GM21737 (cell line): ENCODE measurements around the gene ALPG.
"Not testable (repeated sequence)": the region's sequence is repeated elsewhere in the genome, so short reads cannot be mapped to it uniquely, and the experiment has no call there.

Experiments
- ATAC-seq: cut with Tn5 transposase; IDR thresholded peaks from one replicate; pipeline ENCODE4 v1.9.1; 2021; ENCODE audit warnings: mild to moderate bottlenecking, moderate library complexity; ENCODE audit not compliant: unreplicated experiment

Gene ALPG

GRCh38 chr2:232438951-232439757, 32.5 kb downstream of the ALPG start:
- no peak for ATAC-seq

- no peak for ATAC-seq
These were observed 33.1 kb downstream of the ALPG start for GRCh38 chr2:232439758-232440135.

- not testable (repeated sequence) for ATAC-seq
These were observed 33.8 kb downstream of the ALPG start for GRCh38 chr2:232440220-232441018.

GRCh38 chr2:232441147-232441651, 34.6 kb downstream of the ALPG start:
- ATAC-seq = no peak

DNA sequence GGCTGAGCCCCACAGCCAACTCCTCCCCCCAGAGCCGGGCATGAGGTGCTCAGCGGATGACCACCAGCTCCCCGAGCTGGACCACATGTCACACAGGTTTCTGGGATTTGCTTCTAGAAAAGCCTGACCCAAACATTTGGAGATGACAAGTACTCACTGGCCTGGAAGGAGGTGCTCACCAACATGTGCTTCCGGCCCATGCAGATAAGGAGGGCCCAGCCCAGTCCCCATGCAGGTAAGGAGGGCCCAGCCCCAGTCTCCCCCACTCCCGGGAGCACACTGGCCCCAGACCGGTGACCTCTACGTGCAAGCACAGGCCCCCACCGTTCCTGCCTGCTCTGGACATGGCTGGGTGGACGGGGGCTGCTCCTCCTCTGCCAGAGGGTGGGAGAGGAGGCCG, 35.3 kb downstream of the ALPG start:
- ATAC-seq = not testable (repeated sequence)

DNA sequence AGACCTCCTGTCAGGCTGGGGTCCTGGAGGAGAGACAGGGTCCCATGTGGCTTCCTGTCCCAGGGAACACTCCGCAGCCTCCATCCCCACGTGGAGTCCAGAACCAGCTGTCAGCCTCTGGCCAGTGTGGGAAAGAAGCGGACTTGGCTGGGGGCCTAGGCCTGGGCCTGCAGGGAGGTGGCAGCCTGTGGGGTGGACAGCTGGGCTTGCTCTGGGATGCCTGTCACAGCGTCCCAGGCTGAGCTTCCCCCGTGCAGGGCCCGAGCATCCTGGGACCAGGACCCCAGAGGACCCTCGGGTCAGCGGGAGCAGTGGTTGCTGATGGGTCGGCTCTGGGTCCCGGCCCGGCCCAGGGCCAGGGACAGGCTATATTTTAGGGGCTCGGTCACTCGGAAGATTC, 35.8 kb downstream of the ALPG start:
- ATAC-seq = not testable (repeated sequence)

- ATAC-seq = not testable (repeated sequence)
These were observed 36.4 kb downstream of the ALPG start for GRCh38 chr2:232443047-232443446.

- ATAC-seq = not testable (repeated sequence)
These were observed 37.2 kb downstream of the ALPG start for GRCh38 chr2:232443669-232444408.

DNA sequence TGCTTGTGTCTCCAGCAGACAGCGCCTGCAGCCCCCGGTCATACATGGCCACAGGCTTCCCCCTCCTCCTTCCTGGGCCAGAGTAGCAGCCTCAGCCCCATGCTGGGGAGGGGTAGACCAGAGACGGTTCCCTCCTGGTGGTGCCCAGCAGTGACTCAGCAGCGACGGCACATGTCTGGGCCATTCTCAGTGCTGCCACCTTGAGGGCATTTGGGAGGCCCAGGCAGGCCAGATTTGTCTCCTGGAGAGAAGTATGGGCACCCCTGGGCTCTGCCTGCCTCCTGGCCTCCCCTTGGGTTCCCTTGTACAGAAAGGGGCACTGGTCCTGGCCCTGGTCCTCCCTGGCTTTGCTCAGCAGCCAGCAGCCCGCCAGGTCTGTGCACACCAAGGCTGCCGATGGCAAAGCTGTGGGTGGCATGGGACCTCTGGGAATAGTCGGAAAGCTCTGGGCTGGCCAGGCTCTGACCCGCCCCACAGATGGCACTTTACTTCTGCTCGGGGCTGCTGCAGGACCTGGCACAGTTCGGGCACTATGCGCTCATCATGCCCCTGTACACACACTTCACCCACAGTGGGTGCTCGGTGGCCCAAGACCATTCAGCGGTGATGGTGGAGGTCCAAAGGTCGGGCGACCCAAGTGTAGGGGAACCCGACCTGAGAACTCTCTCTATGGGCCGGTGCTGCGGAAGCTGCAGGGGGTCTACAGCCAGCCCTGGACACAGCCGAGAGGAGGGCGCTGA, 37.9 kb downstream of the ALPG start:
- ATAC-seq = no peak

DNA sequence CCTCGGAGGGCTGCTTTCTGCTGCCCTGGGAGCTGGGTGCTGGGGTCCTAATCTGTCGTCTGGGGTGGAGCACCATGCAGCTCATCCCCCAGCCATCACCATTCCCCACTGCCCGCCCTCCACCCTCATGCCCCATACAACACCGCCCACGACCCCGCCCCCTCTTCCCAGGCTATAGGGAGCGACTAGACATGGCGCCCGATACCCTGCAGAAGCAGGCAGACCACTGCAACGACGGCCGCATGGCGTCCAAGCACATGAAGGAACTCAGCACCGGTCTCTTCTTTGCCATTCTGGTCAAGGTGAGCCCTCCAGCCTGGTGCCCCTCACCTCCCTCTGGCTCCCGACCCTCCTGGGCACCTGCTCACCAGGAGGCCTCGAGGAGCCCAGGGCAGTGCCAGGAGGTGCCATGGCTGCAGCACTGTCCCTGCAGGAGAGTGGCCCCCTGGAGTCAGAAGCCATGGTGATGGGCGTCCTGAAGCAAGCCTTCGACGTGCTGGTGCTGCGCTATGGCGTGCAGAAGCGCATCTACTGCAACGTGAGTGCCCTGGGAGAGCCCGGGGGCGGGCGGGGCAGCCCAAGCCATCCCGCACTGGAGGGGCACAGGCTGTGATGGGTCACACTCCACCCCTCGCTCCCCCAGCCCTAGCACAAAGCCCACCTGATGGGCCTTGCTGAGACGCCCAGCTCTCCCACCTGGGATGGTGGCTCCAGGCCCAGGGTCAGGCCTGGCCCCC, 38.7 kb downstream of the ALPG start:
- ATAC-seq = not testable (repeated sequence)

DNA sequence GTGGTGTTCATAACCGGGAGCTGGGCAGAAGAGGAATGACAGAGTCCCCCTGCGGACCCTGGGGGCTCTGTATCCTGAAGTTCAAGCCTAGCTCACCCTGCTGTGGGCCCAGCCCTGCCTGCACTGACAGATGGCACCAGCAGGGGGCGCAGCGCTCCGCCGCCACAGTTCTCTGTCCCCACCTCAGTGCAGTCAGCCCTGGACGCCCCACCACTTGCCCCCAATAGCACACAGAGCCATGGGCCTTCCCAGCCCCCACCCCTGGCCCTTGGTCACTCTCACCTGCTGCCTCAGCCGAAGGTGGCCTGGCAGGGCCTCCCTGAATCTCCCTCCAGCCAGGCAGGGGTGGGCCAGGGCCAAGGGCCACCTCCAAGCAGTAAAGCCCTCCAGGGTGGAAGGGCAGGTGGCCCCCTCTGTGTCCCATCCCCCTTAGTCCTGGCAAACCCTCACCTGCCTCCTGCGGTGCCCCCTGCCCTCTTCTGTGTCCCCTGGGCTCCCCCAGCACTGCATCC, 39.7 kb downstream of the ALPG start:
- ATAC-seq = not testable (repeated sequence)

DNA sequence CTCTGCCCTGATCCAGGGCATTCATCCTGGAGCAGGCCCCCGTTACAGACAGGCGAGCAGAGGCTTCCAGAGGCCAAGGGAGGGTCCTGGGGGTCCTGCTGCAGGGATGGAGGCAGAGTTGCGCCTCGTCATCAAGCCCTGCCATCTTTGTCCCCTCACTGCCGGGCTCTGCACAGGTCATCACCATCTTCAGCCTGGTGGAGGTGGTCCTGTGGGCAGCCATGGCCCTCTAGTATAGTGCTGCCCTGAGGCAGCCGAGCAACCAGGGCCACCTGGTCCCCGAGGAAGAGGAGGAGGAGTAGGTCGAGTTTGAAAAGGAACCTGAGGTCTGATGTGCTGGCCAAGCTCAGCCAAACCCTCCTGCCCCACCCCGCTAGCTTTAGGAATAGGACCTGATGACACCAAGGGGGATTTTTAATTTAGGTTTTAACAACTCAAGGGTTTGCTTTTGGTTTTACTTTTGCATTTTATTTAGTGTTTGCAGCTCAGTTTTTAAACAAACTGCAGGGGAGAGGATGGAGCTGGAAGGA, 40.5 kb downstream of the ALPG start:
- no peak for ATAC-seq

DNA sequence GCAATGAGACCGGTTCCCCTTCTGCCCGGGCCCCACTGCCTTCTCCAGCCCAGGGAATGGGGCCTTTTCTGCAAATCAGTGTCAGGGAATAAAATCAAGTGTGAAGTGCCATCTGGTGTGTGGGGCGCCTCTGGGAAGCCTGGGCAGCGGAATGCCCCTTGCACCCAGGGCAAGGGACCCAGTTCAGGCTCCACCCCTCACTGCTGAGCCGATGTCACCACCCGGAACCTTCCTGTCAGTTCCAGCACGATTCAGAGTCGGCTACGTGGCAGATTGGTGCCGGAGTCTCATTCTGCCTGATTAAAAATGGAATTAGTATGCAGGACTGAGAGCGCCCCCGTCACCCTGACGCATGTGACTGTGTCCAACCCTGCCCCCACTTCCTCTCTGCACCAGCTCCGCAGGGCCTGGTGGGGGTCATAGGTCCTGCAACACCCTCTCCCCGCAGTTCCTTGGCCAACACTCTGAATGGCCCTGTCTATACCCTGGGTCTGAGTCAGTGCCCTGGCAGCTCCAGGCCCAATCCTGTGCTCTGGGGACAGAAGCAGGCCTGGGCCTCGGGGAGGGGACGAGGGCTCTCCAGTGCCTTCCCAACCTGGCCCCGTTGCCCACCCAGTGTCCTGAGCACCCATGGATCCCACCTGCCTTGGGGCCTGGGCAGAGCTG, 41.1 kb downstream of the ALPG start:
- no peak for ATAC-seq

DNA sequence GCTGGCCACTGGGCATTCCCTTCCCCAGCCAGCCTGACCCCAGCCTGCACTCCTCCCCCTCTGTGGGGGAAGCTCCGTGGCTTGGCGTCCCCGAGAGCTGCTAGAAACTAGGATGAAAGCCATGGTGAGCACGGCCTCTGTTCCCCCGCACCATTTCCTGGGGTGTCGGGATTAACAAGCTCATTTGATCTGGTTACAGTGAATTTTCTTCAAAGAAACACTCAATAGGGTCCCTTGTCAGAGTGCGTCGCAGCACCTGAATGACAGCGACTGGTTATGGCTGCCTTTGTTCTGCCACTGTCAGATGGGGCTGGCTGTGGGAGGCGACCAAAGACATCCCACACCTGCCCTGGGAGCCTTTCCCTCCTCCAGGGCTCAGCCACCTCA, 41.7 kb downstream of the ALPG start:
- ATAC-seq = no peak

- no peak for ATAC-seq
These were observed 43.3 kb downstream of the ALPG start for GRCh38 chr2:232449964-232450363.

- not testable (repeated sequence) for ATAC-seq
These were observed 45.0 kb downstream of the ALPG start for GRCh38 chr2:232451645-232452044.

GRCh38 chr2:232454630-232455029, 48.0 kb downstream of the ALPG start:
- no peak for ATAC-seq

GRCh38 chr2:232455426-232456255, 49.0 kb downstream of the ALPG start, which contains the start of gene ALPI:
Gene ALPI, plus strand, starts transcription at chr2:232456153. Its CDS starts 47 bp downstream, at chr2:232456200.
- ATAC-seq = no peak
